ENCODE results near the gene C2CD4D. TPM values are rescaled to one million over a fixed set of nuclear protein-coding genes. Genes with fewer than 3 reads are reported as not detected.

The C2CD4D gene
- total and polyA plus RNA-seq, 2 of the 13 experiments (the other 11 are each of a cell fraction or from before 2014, with no cell fraction given): not detected

GRCh38 chr1:151790071-151790939, 49.3 kb downstream of the C2CD4D start, which contains the start of gene TDRKH (continued):
- TF ChIP-seq ZNF513 (CRISPR knock-in tag; conservative IDR thresholded peaks at IDR 0.05) (no peak), BCL3 (CRISPR knock-in tag; IDR thresholded peaks at IDR 0.05) (peak; percentile 85), HHEX (CRISPR knock-in tag; IDR thresholded peaks at IDR 0.05) (no peak), ZSCAN31 (CRISPR knock-in tag; IDR thresholded peaks at IDR 0.05; ENCODE audit: low read depth) (peak; percentile 93), NFE2L2 (IDR thresholded peaks at IDR 0.05; ENCODE audit: low read length) (no peak), RFXANK (CRISPR knock-in tag; IDR thresholded peaks at IDR 0.05) (no peak), ZNF687 (CRISPR knock-in tag; IDR thresholded peaks at IDR 0.05) (peak; percentile 97), MXD4 (CRISPR knock-in tag; IDR thresholded peaks at IDR 0.05) (no peak; the same call in 1 of the 2 replicates), TFE3 (CRISPR knock-in tag; IDR thresholded peaks at IDR 0.05) (no peak), SNAI1 (CRISPR knock-in tag; IDR thresholded peaks at IDR 0.05; ENCODE audit: borderline replicate concordance) (no peak), ZSCAN12 (CRISPR knock-in tag; IDR thresholded peaks at IDR 0.05) (no peak), ZNF776 (CRISPR knock-in tag; IDR thresholded peaks at IDR 0.05) (no peak), ZNF547 (CRISPR knock-in tag; IDR thresholded peaks at IDR 0.05) (peak; percentile 88; the same call in 1 of the 2 replicates), ZNF577 (CRISPR knock-in tag; IDR thresholded peaks at IDR 0.05; ENCODE audit: borderline replicate concordance, low read depth) (no peak), ZNF18 (CRISPR knock-in tag; IDR thresholded peaks at IDR 0.05; ENCODE audit: insufficient replicate concordance) (peak; percentile 79), HOXA5 (CRISPR knock-in tag; IDR thresholded peaks at IDR 0.05) (peak; percentile 82), PREB (CRISPR knock-in tag; IDR thresholded peaks at IDR 0.05) (no peak)

All from HepG2 (cell line).